ENCODE measurements around the gene KITLG. TPM values are rescaled to one million over a fixed set of nuclear protein-coding genes. Genes with fewer than 3 reads are reported as not detected.

The KITLG gene
- total and polyA plus RNA-seq, 12 donors, result 3.6 to 20.5 (median 8.6) TPM

- no peak for TF ChIP-seq CTCF (IDR thresholded peaks at IDR 0.05)
- WGBS, 2 donors, result 80 to 87% methylated on average over 1 of the region's 1 CpG
- Histone ChIP-seq H3K4me1 (no peaks in the 10 kb centered on the region), H3K36me3 (no peaks in the 10 kb centered on the region), H3K4me3 (no peak overlapping the region), H3K27me3 (no peaks in the 10 kb centered on the region), H3K9me3 (no peaks in the 10 kb centered on the region), H3K27ac (no peak overlapping the region)
- DNase-seq (no peak), ATAC-seq (no peak)
- intact Hi-C loops (cut with DNase I), result no loop called here
Observed at GRCh38 chr12:88450136-88450535, 130.1 kb downstream of the KITLG start.

DNA sequence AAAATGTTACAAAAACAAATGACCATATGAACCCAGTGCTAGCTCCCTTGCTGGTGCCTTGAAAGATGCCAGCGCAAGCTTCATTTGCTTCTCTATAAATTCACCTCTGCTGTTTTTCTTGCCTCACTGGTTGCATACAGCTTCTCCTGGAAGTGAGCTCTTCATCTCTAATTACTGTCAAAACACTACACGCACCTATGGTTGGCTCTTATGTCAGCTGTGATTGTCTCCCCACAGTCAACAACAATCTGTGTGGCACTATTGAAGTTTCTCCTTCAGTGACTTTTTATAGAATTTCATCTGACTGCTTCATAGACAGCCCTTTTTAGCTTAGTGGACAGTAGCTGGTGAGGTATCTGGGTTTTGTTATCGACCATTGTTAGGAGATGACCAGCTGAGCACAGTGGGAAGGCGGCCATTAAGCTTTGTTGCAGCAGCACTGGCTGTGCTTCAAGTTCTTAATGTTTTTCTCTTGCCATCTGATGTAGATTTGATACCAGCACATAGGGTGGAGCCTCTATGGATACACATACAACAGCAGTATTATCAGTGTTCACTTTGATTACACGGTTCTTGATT lies 131.8 kb downstream of the KITLG start:
- no peaks in the 10 kb centered on the region for H3K36me3 ChIP-seq
- intact Hi-C loops (cut with DNase I), result no loop called here
- no peaks in the 10 kb centered on the region for H3K27me3 ChIP-seq
- 89% methylated on average over 5 of the region's 5 CpGs for WGBS, 2 donors
- no peak for ATAC-seq
- no peak for DNase-seq
- H3K4me3 ChIP-seq, result no peak overlapping the region
- no peaks in the 10 kb centered on the region for H3K9me3 ChIP-seq
- no peak for TF ChIP-seq CTCF (IDR thresholded peaks at IDR 0.05)
- H3K4me1 ChIP-seq, result no peaks in the 10 kb centered on the region
- no peak overlapping the region for H3K27ac ChIP-seq

- intact Hi-C loops (cut with DNase I), result no loop called here
- no peak for TF ChIP-seq CTCF (IDR thresholded peaks at IDR 0.05)
- no peaks in the 10 kb centered on the region for H3K36me3 ChIP-seq
- H3K4me3 ChIP-seq, result no peak overlapping the region
- ATAC-seq (no peak), DNase-seq (no peak)
- H3K27me3 ChIP-seq, result no peaks in the 10 kb centered on the region
- no peaks in the 10 kb centered on the region for H3K4me1 ChIP-seq
- H3K9me3 ChIP-seq, result peaks cover 0 to 15% (median 1%) of the 10 kb centered on the region in 11 donors
- H3K27ac ChIP-seq, result no peak overlapping the region
Observed at GRCh38 chr12:88445705-88446394, 134.4 kb downstream of the KITLG start.

DNA sequence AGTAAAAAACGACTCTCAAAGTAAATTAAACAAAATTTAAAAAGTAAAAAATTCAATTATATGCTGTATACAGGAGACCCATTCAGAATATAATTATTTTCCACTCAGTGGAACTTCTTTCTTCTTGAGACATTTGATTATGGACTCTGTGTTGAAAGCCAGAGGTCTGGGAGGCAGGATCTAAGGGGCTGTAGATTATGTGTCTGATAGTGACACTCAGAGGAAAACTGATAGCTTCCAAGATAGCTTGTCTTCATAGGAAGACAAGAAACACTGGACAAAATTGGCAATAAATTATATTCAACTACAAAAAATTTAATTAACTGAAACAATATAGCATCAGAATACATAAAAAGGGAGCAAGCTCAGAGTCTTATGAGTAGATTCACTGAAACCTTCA lies 135.8 kb downstream of the KITLG start:
- DNase-seq (no peak), ATAC-seq (no peak)
- Histone ChIP-seq H3K4me1 (no peaks in the 10 kb centered on the region), H3K36me3 (no peaks in the 10 kb centered on the region), H3K4me3 (no peak overlapping the region), H3K27me3 (no peaks in the 10 kb centered on the region), H3K27ac (no peak overlapping the region), H3K9me3 (peaks cover 0 to 29% (median 5%) of the 10 kb centered on the region in 11 donors)
- intact Hi-C loops (cut with DNase I), result no loop called here
- no peak for TF ChIP-seq CTCF (IDR thresholded peaks at IDR 0.05)
- WGBS, 2 donors, result 65 to 77% methylated on average over 1 of the region's 1 CpG

Measured in heart right ventricle (tissue), 16 donors.